Measurements from ENCODE around the gene LRRC23. TPM values are rescaled to one million over a fixed set of nuclear protein-coding genes. Genes with fewer than 3 reads are reported as not detected.

LRRC23 gene
- total RNA-seq, 2 donors from 2014 or later, result 8.5 TPM

DNA sequence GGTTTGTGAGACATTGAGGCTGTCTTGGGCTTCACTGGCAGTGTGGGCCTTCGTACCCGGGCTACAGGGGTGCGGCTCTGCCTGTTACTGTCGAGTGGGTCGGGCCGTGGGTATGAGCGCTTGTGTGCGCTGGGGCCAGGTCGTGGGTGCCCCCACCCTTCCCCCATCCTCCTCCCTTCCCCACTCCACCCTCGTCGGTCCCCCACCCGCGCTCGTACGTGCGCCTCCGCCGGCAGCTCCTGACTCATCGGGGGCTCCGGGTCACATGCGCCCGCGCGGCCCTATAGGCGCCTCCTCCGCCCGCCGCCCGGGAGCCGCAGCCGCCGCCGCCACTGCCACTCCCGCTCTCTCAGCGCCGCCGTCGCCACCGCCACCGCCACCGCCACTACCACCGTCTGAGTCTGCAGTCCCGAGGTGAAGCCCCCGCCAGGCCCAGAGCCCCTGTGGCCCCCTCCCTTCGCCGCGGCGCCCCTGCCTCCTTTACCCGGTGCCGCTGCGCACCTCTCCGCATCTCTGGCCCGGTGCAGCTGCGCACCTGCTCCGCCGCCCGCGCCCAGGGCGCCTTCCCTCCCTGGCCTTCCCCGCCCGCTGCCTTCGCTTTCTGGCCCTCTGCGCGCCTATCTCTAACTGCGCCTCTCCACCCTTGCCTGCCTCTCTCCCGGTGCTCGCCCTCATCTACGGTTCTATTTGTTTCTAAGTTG lies 9.8 kb downstream of the LRRC23 start, which contains the start of gene ENO2:
Gene ENO2 (plus strand): TSS at position 335 of the 701 bp plus-strand sequence. CDS start 1,253 bp downstream, outside the sequence.
- Histone ChIP-seq H3K27ac (peak within 1 kb of the TSS; percentile 94), H3K36me3 (peaks cover 11% of the 10 kb centered on the region), H3K27me3 (replicated peaks; ENCODE audit: insufficient read depth) (no peaks in the 10 kb centered on the region), H3K9me3 (no peaks in the 10 kb centered on the region), H3K4me3 (peak within 1 kb of the TSS; percentile 99), H3K4me1 (ENCODE audit: control insufficient read depth in 1 of 2, low read depth in 2 of 2) (peaks cover 16 to 18% of the 10 kb centered on the region in 2 donors)
- TF ChIP-seq, protein P1, sequence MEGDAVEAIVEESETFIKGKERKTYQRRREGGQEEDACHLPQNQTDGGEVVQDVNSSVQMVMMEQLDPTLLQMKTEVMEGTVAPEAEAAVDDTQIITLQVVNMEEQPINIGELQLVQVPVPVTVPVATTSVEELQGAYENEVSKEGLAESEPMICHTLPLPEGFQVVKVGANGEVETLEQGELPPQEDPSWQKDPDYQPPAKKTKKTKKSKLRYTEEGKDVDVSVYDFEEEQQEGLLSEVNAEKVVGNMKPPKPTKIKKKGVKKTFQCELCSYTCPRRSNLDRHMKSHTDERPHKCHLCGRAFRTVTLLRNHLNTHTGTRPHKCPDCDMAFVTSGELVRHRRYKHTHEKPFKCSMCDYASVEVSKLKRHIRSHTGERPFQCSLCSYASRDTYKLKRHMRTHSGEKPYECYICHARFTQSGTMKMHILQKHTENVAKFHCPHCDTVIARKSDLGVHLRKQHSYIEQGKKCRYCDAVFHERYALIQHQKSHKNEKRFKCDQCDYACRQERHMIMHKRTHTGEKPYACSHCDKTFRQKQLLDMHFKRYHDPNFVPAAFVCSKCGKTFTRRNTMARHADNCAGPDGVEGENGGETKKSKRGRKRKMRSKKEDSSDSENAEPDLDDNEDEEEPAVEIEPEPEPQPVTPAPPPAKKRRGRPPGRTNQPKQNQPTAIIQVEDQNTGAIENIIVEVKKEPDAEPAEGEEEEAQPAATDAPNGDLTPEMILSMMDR (IDR thresholded peaks at IDR 0.05), result no peak
- DNase-seq (ENCODE audit: low spot score) (peak; percentile 60), ATAC-seq (ENCODE audit: insufficient number of reproducible peaks, low FRiP score, low read depth) (peak; percentile 77)

DNA sequence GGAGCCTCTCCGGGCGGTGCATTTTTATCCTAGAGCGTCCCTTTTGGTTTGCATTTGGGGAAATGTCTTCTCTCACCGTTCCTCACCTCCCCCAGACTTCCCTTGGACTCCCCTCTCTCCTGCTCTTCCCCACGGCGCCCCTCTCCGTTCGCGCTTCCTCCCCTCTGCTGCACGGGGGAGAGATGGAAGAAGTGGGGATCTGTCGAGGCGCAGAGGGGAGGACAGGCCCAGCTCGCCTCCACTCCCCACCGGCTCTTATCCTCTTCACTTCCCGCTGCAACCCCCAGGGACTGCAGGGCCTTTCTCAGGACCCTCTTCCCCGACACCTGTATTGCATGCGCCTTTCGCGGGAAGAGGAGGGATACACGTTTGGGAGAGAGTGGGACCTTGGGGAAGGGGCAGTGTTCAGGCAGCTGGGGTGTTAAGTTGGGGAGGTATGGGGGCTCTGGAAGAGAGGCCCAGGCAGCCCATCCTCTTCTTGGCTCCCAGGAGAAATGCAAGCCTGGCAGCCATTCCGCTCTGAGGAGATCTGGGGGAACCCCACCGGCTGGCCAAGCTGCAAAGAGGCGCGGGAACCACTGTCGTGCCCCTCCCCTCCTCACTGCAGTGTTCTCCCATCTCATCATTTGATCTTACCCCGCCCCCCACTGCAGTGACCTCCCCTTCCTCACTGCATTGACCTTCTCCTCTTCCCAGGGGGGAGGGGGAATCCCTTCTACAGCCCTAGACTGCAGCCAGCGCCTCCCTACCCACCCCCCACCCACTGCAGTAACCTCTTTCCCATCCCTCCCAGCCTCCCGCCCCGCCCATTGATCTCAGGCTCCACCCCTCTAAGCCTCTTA lies 10.5 kb downstream of the LRRC23 start:
- no peak for DNase-seq (ENCODE audit: low spot score)
- Histone ChIP-seq H3K9me3 (no peaks in the 10 kb centered on the region), H3K4me1 (ENCODE audit: control insufficient read depth in 1 of 2, low read depth in 2 of 2) (peaks cover 16 to 18% of the 10 kb centered on the region in 2 donors), H3K27me3 (replicated peaks; ENCODE audit: insufficient read depth) (no peaks in the 10 kb centered on the region), H3K27ac (peak overlapping the region; percentile 94), H3K4me3 (peak overlapping the region; percentile 99), H3K36me3 (peaks cover 13% of the 10 kb centered on the region)
- TF ChIP-seq, protein P1 (IDR thresholded peaks at IDR 0.05), result no peak
- no peak for ATAC-seq (ENCODE audit: insufficient number of reproducible peaks, low FRiP score, low read depth)

DNA sequence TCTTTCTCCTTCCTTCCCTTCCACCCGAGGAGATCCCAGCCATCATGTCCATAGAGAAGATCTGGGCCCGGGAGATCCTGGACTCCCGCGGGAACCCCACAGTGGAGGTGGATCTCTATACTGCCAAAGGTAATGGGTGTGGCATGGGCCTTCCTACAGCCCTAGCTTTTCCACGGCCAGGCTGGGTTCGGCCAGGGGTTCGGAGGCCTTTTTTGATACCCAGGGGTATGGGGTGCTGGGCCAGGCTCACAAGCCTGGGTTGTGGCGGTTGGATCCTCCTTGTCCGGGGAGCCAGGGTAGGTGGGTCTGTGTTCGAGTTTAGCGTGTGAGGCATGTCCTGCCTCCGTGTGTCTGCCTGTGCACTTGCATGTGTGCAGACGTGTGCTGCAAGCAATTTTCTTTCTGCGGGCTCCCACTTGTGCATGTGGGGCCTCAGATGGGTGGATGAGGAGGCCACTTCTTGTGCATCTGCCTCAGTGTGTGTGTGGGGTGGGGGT lies 11.2 kb downstream of the LRRC23 start:
- H3K4me1 ChIP-seq (ENCODE audit: control insufficient read depth in 1 of 2, low read depth in 2 of 2), result peaks cover 16 to 18% of the 10 kb centered on the region in 2 donors
- H3K27ac ChIP-seq, result peak overlapping the region in 1 of 2 donors; percentile 94
- H3K4me3 ChIP-seq, result peak overlapping the region; percentile 99
- no peak for ATAC-seq (ENCODE audit: insufficient number of reproducible peaks, low FRiP score, low read depth)
- no peak for DNase-seq (ENCODE audit: low spot score)
- TF ChIP-seq, protein P1 (IDR thresholded peaks at IDR 0.05), result no peak
- no peaks in the 10 kb centered on the region for H3K27me3 ChIP-seq (replicated peaks; ENCODE audit: insufficient read depth)
- no peaks in the 10 kb centered on the region for H3K9me3 ChIP-seq
- H3K36me3 ChIP-seq, result peaks cover 13% of the 10 kb centered on the region

DNA sequence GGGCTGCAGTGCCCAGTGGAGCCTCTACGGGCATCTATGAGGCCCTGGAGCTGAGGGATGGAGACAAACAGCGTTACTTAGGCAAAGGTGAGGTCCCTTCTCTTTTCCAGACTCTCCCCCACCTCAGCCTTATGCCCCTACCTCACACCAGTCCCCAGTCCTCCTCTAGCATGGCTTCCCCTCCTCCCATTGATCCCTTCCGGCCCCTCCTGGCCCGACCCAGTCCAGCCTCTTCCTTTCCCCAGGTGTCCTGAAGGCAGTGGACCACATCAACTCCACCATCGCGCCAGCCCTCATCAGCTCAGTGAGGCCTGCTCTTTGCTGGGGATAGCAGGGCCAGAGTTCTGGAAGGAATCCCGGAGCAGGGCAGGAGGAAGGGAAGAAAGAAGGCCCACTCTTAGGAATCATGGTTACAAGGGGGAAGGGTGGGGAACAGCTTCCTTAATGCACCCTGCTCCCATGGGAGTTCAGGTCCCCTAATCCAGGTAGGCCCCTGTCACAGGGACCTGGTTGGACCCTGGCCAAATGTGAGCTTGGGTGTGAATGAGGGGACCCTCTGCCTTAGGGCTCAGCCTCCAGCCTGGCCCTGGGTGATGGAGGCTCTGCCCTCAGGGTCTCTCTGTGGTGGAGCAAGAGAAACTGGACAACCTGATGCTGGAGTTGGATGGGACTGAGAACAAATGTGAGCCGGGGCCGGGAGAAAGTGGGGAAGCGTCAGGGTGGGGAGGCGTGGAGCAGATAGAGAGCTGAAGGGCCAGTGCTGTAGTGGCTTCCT lies 12.0 kb downstream of the LRRC23 start:
- peaks cover 16 to 18% of the 10 kb centered on the region in 2 donors for H3K4me1 ChIP-seq (ENCODE audit: control insufficient read depth in 1 of 2, low read depth in 2 of 2)
- DNase-seq (ENCODE audit: low spot score) (no peak), ATAC-seq (ENCODE audit: insufficient number of reproducible peaks, low FRiP score, low read depth) (no peak)
- peak overlapping the region in 1 of 2 donors; percentile 16 for H3K27ac ChIP-seq
- TF ChIP-seq, protein P1 (IDR thresholded peaks at IDR 0.05), result no peak
- peaks cover 13% of the 10 kb centered on the region for H3K36me3 ChIP-seq
- no peaks in the 10 kb centered on the region for H3K27me3 ChIP-seq (replicated peaks; ENCODE audit: insufficient read depth)
- no peaks in the 10 kb centered on the region for H3K9me3 ChIP-seq
- H3K4me3 ChIP-seq, result no peak overlapping the region
